HG02759 (cell line): Measurements from ENCODE around the gene ACTN2.
A peak's percentile ranks its signal among the peaks of the same experiment; 100 is the strongest.

Experiments
- ATAC-seq: cut with Tn5 transposase; IDR thresholded peaks from one replicate; pipeline ENCODE4 v1.9.1; 2021; ENCODE audit warnings: mild to moderate bottlenecking, moderate library complexity; ENCODE audit not compliant: unreplicated experiment

Gene ACTN2

DNA sequence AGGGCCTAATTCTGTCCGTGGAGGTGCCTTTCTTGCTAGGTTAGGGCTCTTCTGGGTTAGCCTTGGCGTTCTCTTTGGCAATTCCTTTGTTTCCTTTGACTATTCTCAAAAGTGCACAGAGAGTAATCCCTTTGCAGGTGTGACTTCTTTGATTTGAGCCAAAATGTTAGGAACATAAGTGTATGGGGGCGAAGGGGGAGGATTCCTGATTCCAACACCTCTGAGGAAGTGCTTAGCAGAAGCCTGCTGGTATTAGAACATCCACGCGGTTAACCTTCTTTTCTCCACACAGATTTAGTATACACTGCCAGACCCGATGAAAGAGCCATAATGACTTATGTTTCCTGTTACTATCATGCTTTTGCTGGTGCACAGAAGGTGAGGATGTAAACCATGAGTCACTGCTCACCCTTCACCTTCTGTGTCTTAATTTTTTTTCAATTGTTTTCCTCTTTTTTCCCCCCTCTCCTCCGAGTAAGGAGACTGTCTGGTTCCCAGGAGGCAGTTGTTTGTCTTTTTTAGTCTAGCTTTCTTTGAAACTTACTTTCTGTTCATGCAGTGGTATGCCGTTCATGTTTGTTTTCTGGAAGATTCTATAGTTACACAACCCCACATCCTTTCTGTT, 48.0 kb downstream of the ACTN2 start:
- no peak for ATAC-seq

DNA sequence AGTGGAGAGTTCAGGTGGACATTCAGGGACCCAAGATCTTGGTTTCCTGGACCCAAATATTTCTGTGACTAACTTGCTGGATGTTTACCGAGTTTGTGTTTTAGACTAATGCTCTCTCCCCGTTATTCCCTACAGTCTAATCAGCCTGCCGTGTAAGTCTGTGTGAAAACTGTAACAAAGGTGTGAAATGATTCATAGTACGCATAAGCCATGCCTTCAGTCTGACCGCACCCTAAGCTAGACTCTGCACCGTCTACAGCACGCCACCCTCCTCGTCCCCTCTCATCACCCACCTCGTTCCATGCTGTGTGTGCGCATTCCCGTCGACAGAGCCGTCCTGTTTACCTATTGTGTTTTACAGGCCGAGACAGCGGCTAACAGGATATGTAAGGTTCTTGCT, 50.5 kb downstream of the ACTN2 start:
- no peak for ATAC-seq

DNA sequence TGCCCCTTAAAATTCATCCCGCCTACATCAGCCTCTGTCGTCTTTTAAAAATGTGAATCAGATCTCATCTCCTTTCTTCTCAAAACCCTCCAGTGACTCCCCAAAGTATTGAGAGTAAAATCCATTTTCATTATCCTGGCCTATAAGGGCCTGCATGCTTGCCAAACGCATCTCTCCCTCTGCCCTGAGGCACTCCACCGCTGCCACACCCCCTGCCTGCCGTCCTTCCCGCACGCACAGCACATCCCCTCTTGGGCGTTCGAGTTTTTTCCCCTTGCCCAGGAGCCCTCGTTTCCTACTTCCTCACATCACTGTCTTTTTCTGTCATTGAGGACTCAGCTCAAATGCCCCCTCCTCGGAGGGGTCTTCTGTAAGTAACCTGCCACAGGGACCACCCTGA, 55.5 kb downstream of the ACTN2 start:
- no peak for ATAC-seq

GRCh38 chr1:236742421-236743160, 56.3 kb downstream of the ACTN2 start:
- ATAC-seq: no peak

DNA sequence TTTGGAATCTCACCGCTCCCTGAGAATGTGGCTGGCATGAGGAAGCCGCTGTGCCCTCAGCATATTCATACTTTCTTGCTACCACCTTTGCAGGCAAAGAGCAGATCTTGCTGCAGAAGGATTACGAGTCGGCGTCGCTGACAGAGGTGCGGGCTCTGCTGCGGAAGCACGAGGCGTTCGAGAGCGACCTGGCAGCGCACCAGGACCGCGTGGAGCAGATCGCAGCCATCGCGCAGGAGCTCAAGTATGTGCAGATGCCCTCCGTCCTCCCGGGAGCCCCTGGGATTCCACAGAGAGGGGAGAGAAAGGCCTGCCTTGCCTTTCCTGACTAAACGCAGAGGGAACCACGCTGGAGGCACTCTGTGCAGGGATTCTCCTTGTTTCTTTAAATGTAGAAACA, 58.2 kb downstream of the ACTN2 start:
- no peak for ATAC-seq

- ATAC-seq: no peak
Measured at GRCh38 chr1:236746785-236747184, 60.5 kb downstream of the ACTN2 start.

DNA sequence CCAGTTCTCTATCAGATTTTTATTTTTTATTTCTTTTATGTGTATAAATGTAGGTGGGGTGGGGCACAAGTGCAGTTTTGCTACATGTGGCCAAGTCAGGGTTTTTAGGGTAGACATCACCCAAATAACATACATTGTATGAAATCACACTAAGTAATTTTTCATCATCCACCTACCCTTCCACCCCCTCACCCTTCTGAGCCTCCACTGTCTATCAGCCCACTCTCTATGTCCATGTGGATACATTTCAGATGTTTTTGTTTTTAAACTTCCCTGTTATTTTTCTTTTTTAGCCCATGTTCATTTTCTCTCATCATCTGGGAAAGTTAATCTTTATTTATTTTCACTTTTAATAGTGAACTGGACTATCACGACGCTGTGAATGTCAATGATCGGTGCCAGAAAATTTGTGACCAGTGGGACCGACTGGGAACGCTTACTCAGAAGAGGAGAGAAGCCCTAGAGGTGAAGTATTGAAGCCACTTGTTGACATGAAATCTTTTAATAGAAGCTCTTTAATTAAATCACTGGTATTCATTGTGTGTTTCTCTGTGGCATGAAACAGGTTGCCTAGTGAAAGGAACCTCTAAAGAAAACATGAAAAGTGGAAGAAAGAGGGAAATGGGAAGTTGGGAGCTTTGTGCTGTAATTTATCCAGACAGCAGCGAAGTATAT, 61.1 kb downstream of the ACTN2 start:
- ATAC-seq: no peak

DNA sequence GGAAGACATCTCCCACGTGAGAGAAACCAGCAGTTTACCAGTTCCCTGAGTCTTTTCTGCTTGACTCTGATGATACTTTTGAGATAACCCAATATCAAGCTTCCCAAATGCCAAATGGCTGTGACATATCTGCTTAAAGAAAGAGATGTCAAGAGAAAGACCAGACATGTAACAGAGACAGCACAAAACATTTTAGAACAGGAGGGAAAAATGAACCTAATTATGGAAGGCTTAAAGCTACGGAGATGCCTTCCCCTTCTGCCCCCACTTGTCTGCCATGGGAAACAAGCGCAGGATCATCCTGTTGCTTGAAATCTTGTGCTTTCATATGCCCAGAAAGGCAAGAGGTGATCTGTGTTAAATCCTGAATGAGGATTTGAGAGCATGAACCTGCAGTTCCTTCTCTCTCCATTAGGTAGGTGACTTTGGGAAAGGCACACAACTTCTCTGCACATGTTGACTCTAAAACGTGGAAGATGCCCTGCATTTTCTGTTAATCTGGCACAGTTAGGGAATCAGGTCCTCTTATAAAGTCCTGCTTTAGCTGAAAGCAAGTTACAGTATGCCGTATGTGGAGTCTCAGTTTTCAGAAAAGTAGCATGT, 62.1 kb downstream of the ACTN2 start:
- ATAC-seq: no peak

- no peak for ATAC-seq
Measured at GRCh38 chr1:236750928-236751327, 64.6 kb downstream of the ACTN2 start.

DNA sequence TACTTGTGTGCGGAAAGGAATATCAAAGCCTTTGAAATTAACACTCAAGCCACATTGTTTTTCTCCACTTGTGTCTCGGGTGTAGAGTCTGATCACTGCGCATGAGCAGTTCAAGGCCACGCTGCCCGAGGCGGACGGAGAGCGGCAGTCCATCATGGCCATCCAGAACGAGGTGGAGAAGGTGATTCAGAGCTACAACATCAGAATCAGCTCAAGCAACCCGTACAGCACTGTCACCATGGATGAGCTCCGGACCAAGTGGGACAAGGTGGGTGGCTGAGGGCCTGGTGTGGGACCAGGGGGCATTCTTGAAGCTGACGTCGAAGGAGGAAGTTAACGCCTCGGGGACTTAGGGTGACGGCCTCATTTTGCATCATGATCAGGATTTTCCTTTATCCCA, 65.1 kb downstream of the ACTN2 start:
- ATAC-seq: no peak

DNA sequence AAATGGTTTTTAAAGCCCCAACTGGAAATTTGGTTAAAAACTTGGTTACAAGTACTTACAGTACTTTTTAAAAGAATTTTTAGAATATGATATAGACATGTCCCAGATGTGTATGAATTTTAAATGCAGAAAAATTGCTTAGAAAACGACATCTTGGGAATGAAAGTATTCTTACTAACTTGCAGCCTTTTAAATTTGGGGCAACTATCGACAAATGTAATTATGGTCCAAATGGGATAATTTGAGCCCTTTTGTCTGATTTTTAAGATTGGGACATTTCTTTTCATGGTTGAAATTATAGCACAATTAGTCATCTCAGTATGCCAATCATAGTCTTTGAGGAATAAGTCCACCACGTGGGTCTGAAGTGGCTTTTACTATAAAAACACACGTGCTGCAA, 65.6 kb downstream of the ACTN2 start:
- ATAC-seq: no peak

- ATAC-seq: no peak
Measured at GRCh38 chr1:236753516-236753915, 67.2 kb downstream of the ACTN2 start.

DNA sequence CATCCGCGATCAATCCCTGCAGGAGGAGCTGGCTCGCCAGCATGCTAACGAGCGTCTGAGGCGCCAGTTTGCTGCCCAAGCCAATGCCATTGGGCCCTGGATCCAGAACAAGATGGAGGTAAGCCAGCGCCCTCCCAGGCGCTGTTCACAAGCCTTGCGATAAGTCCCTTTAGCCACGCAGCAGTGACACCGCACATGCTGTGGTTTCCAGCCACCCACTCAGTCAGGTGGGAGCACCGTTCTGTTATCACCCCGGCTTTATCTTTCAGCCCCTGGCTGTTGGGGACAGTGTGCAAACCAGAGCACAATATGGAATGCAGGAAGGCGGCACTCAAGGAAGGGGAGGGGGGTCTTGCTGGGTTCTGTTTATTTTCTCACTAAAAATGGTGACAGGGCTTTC, 67.7 kb downstream of the ACTN2 start:
- ATAC-seq: no peak

GRCh38 chr1:236754525-236755210, 68.4 kb downstream of the ACTN2 start:
- ATAC-seq: no peak

DNA sequence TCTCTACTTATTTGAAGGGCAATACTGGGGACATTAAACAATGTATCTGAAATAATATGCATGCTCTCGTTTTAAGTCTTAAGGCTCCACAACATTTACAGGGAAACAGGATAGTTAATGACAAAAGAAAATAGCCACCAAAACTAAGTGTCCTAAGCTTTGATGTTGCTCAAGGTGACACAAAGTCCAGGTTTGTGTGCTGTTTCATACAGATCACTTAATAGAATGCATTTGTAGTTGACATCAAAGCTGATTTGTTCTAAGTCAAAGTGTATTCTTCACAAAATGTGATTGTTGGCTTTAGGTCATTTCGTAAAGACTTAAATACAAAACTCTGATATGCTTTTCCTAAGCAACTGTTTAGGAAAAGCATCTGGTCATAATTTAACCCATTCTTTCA, 71.3 kb downstream of the ACTN2 start:
- no peak for ATAC-seq

DNA sequence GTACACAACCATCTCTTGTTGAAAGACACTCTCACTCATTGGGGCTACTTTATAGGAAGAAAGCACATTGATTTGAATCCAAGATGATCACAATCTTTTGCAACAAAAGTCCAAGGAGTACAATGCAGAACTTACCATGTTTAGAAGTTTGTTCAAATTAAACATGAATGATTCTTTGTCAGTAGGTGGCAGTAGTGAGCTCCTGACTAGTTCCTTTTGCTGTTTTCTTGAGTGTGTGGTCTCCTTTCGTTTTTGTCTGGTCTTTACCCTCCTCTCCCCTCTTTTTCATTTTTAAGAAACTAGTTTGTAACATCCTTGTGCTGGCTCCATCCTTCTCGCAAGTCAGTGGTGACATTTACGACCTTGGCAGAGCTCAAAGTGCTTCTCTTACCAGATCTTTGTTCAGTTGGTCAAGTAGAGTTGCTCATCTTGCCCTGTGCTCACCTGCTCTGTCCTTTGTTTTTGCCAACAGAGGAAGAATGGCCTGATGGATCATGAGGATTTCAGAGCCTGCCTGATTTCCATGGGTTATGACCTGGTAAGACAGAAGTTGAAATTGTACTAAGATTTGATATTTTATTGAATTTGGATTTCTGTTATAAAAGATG, 73.1 kb downstream of the ACTN2 start:
- ATAC-seq: peak; percentile 71

DNA sequence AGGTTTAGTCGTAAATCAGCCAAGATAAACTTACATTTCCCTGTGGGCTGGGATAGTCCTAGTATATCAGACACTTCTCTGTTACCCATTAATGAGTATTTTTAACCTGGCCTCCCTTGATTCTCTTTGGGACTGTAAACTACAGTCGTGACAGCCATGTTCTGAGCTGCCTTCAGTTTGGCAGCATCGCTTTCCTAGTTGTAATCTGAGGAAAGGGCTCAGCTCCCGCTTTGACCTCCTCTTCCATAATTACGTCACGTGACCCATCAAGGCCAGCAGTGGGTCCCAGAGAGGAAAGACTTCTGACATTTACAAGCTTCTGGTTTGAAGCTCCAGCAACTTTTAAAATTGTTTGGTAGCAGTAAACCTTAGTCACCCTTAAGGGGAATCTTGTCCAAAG, 74.2 kb downstream of the ACTN2 start:
- ATAC-seq: no peak

GRCh38 chr1:236760986-236761385, 74.7 kb downstream of the ACTN2 start:
- no peak for ATAC-seq

GRCh38 chr1:236761397-236762132, 75.3 kb downstream of the ACTN2 start:
- no peak for ATAC-seq

DNA sequence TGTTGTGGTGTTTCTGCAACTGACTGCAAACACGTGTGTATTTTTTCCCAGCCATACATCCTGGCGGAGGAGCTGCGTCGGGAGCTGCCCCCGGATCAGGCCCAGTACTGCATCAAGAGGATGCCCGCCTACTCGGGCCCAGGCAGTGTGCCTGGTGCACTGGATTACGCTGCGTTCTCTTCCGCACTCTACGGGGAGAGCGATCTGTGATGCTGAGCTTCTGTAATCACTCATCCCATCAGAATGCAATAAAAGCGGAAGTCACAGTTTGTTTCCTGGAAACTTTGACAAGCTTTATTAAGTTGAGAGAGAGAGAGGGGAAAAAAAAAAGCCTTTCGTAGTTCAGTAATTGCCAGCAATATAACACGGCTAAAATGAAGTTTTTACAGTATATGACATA, 76.1 kb downstream of the ACTN2 start:
- ATAC-seq: no peak
